C4-2B (cell line): Measurements from ENCODE around the gene GNPTG.

Source experiments
- CTCF ChIP-seq: fragments of 450-650 bp; conservative IDR thresholded peaks from 2 replicates; pipeline ENCODE4 v1.5.1; 2017; ENCODE audit warnings: mild to moderate bottlenecking
- ZFX ChIP-seq: fragments of 450-650 bp; IDR thresholded peaks from 2 replicates; pipeline ENCODE4 v1.6.1; 2017

DNA sequence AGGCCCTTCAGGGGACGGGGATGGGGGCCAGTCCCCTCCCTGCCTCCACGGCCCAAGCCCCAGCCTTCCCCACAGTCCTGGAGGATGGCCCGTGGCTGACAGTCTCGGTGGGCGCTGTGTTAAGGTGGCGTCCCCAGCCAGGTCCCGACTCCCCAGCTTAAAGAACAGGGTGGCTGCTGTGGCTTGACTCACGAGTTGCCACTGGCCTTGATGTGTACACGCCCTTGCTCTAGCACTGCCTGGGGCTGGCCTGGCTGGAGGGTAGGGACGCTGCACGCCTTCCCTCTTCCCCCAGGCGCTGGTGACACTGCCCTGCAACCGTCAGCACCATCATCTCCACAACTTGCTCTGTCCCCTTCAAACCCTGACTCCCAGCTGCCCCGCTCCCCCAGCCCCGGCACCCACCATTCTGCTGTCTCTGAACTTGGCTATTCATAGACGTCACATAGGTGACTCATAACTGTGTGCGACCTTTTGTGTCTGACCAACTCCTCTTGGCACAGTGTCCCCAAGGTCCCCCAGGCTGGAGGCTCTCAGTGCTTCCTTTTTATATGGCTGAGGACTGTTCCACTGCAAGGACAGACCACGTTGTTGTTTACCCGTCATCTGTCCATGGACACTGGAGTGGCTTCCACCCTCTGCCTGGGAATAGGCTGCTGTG is 6.3 kb downstream of the GNPTG start:
- no peak for TF ChIP-seq CTCF
- no peak for TF ChIP-seq ZFX
